ENCODE measurements around the gene CYLD. TPM values are rescaled to one million over a fixed set of nuclear protein-coding genes. Genes with fewer than 3 reads are reported as not detected.

Gene CYLD
- total RNA-seq, 5 donors from 2014 or later (not counting 1 experiment from before 2014, with no cell fraction given): 243 to 380 (median 294) TPM

DNA sequence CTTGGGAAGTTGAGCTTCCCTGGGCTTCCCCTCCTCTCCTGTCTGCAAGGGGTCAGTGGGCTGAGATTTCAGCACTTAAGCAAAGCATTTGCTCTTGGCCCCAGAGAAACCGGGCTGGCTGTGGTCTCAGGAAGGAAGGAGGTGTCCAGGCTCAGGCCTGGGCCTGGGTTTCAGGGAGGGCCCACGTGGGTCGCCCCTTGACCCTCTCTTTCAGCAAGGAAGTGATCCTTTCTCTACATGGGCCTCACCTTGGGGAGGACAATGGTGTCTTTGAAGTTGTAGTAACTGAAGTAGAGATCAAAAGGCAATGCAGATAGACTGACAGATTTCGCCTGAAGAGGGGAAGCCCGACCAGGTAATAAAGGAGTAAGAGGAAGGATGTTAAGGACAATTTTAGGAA, 45.8 kb upstream of the CYLD start:
- Mint-ChIP-seq H3K27ac (peak overlapping the region; percentile 95), H3K4me3 (peak overlapping the region; percentile 13 to 85 (median 43)), H3K27me3 (no peaks in the 10 kb centered on the region), H3K4me1 (peaks cover 68 to 84% (median 73%) of the 10 kb centered on the region in 3 donors), H3K36me3 (peaks cover 1% of the 10 kb centered on the region), H3K9me3 (no peaks in the 10 kb centered on the region)
- DNase-seq: peak in 1 of 35 experiments; percentile 39
- CTCF ChIA-PET: interaction anchor here in 1 of 2 donors (0.8 to 1.6 kb wide), 5 partner anchors 13 to 111 kb away, joined by 3 to 6 read pairs (median 3); no protein-coding TSS in a partner anchor
- no peaks in the 10 kb centered on the region for H3K9me3 ChIP-seq
- no peak for ATAC-seq (replicated peaks in 1 of 4)
- peaks cover 7 to 76% of the 10 kb centered on the region in 2 experiments for H3K4me1 ChIP-seq (ENCODE audit: control insufficient read depth in 1 of 2, extremely low read depth in 1 of 2, insufficient read depth in 2 of 2, low read length in 2 of 2)
- H3K27ac ChIP-seq (ENCODE audit: low read length): peak overlapping the region; percentile 94
- 57% methylated on average over 1 of the region's 5 CpGs for WGBS (ENCODE audit: insufficient coverage)
- no peak overlapping the region for H3K4me3 ChIP-seq (ENCODE audit: control insufficient read depth in 1 of 2, extremely low read depth in 1 of 2, low read length in 1 of 2)
- no peaks in the 10 kb centered on the region for H3K36me3 ChIP-seq (ENCODE audit: control insufficient read depth in 2 of 2, extremely low read depth in 1 of 2, insufficient read depth in 1 of 2, low read length in 1 of 2)
- POLR2A ChIA-PET: interaction anchor here in 1 of 2 donors (0.8 kb wide), 1 partner anchor 15 kb away, joined by 4 read pairs; the partner anchor contains the start of gene SNX20
- peaks cover 0 to 7% of the 10 kb centered on the region in 2 experiments for H3K27me3 ChIP-seq (replicated peaks in 1 of 2; ENCODE audit: control insufficient read depth in 2 of 2, extremely low read depth in 1 of 2, insufficient read depth in 2 of 2, low read length in 1 of 2)

DNA sequence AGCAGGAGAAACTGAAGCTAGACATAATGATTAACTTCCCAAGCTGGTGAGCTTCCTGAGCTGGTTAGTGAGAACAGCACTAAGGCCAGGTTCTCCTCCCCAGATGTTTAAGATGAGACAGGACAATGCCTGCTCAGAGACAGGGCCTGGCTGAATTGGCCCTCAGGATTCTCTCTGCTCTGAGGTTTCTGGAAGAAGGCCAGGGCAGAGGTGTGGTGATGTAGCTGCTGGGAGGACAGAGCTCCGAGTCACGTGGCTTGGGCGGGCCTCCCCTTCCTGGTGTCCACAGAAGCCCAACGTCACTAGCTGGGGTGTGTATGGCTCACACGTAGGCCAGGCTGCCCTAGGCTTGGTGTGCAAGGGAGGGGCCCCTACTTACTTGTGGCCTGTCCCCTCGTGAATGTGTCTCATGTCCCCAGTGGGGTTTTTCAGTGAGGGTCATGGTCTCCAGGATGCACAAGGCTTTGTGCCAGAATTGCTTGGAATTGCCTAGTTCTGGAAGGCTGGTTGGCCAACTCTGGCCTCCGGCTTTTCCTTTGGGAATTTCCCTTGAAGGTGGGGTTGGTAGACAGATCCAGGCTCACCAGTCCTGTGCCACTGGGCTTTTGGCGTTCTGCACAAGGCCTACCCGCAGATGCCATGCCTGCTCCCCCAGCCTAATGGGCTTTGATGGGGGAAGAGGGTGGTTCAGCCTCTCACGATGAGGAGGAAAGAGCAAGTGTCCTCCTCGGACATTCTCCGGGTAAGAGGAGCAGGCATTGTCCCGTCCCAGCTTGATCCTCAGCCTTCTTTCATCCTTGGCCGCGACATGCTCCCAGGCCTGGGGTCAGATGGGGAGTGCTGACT, 45.1 kb upstream of the CYLD start:
- H3K4me1 ChIP-seq (ENCODE audit: control insufficient read depth in 1 of 2, extremely low read depth in 1 of 2, insufficient read depth in 2 of 2, low read length in 2 of 2): peaks cover 7 to 76% of the 10 kb centered on the region in 2 experiments
- 83% methylated on average over 8 of the region's 15 CpGs for WGBS (ENCODE audit: insufficient coverage)
- H3K36me3 ChIP-seq (ENCODE audit: control insufficient read depth in 2 of 2, extremely low read depth in 1 of 2, insufficient read depth in 1 of 2, low read length in 1 of 2): no peaks in the 10 kb centered on the region
- no peaks in the 10 kb centered on the region for H3K9me3 ChIP-seq
- peaks cover 6% of the 10 kb centered on the region for H3K36me3 Mint-ChIP-seq
- ATAC-seq (replicated peaks in 1 of 4) (peak; percentile 15 to 55 (median 31)), DNase-seq (peak in 32 of 35 experiments; percentile 31 to 80 (median 50))
- CTCF ChIA-PET: interaction anchor here in 1 of 2 donors (0.8 to 1.6 kb wide), 5 partner anchors 12 to 110 kb away, joined by 3 to 6 read pairs (median 3); no protein-coding TSS in a partner anchor
- H3K4me3 Mint-ChIP-seq: peak overlapping the region; percentile 43 to 85 (median 84)
- H3K4me3 ChIP-seq (ENCODE audit: control insufficient read depth in 1 of 2, extremely low read depth in 1 of 2, low read length in 1 of 2): no peak overlapping the region
- H3K27me3 Mint-ChIP-seq: no peaks in the 10 kb centered on the region
- peak overlapping the region; percentile 95 for H3K27ac Mint-ChIP-seq
- H3K27me3 ChIP-seq (replicated peaks in 1 of 2; ENCODE audit: control insufficient read depth in 2 of 2, extremely low read depth in 1 of 2, insufficient read depth in 2 of 2, low read length in 1 of 2): peaks cover 0 to 7% of the 10 kb centered on the region in 2 experiments
- H3K9me3 Mint-ChIP-seq: no peaks in the 10 kb centered on the region
- H3K27ac ChIP-seq (ENCODE audit: low read length): peak overlapping the region; percentile 94
- POLR2A ChIA-PET: interaction anchor here (0.5 to 0.8 kb wide), 5 partner anchors 15 to 532 kb away, joined by 3 to 6 read pairs (median 3); partner anchors contain the start of gene SNX20 (in 1 of the 2)
- peaks cover 67 to 88% (median 73%) of the 10 kb centered on the region in 3 donors for H3K4me1 Mint-ChIP-seq

DNA sequence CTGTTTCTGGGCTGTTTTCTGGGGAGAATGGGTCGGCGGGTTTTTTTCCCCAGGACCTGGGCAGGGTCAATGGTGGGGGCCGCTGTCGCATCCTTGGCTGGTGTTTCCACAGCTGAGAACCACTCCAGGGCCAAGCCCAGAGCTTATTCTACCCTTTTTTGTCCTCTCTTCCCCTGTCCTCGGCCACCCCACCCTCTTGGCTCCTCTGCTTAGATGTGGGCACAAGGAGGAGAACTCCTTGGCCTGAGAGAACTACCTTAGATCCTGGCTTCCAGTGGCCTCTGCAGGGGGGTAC, 44.5 kb upstream of the CYLD start:
- CTCF ChIA-PET: interaction anchor here in 1 of 2 donors (1.2 to 1.6 kb wide), 2 partner anchors 12 to 109 kb away, joined by 3 to 5 read pairs; no protein-coding TSS in a partner anchor
- H3K9me3 ChIP-seq: no peaks in the 10 kb centered on the region
- POLR2A ChIA-PET: interaction anchor here (0.5 to 0.6 kb wide), 2 partner anchors 424 to 533 kb away, joined by 3 to 6 read pairs; no protein-coding TSS in a partner anchor
- H3K27ac ChIP-seq (ENCODE audit: low read length): peak overlapping the region; percentile 94
- H3K4me3 Mint-ChIP-seq: peak overlapping the region; percentile 77 to 84 (median 84)
- H3K36me3 ChIP-seq (ENCODE audit: control insufficient read depth in 2 of 2, extremely low read depth in 1 of 2, insufficient read depth in 1 of 2, low read length in 1 of 2): no peaks in the 10 kb centered on the region
- H3K4me1 Mint-ChIP-seq: peaks cover 63 to 89% (median 72%) of the 10 kb centered on the region in 3 donors
- ATAC-seq (replicated peaks in 1 of 4) (no peak), DNase-seq (no peak)
- no peaks in the 10 kb centered on the region for H3K27me3 Mint-ChIP-seq
- peaks cover 0 to 7% of the 10 kb centered on the region in 2 experiments for H3K27me3 ChIP-seq (replicated peaks in 1 of 2; ENCODE audit: control insufficient read depth in 2 of 2, extremely low read depth in 1 of 2, insufficient read depth in 2 of 2, low read length in 1 of 2)
- peaks cover 7 to 76% of the 10 kb centered on the region in 2 experiments for H3K4me1 ChIP-seq (ENCODE audit: control insufficient read depth in 1 of 2, extremely low read depth in 1 of 2, insufficient read depth in 2 of 2, low read length in 2 of 2)
- WGBS (ENCODE audit: insufficient coverage): 91% methylated on average over 5 of the region's 5 CpGs
- peaks cover 6% of the 10 kb centered on the region for H3K36me3 Mint-ChIP-seq
- peak overlapping the region in 1 of 2 donors; percentile 44 for H3K4me3 ChIP-seq (ENCODE audit: control insufficient read depth in 1 of 2, extremely low read depth in 1 of 2, low read length in 1 of 2)
- H3K27ac Mint-ChIP-seq: peak overlapping the region; percentile 95
- no peaks in the 10 kb centered on the region for H3K9me3 Mint-ChIP-seq

DNA sequence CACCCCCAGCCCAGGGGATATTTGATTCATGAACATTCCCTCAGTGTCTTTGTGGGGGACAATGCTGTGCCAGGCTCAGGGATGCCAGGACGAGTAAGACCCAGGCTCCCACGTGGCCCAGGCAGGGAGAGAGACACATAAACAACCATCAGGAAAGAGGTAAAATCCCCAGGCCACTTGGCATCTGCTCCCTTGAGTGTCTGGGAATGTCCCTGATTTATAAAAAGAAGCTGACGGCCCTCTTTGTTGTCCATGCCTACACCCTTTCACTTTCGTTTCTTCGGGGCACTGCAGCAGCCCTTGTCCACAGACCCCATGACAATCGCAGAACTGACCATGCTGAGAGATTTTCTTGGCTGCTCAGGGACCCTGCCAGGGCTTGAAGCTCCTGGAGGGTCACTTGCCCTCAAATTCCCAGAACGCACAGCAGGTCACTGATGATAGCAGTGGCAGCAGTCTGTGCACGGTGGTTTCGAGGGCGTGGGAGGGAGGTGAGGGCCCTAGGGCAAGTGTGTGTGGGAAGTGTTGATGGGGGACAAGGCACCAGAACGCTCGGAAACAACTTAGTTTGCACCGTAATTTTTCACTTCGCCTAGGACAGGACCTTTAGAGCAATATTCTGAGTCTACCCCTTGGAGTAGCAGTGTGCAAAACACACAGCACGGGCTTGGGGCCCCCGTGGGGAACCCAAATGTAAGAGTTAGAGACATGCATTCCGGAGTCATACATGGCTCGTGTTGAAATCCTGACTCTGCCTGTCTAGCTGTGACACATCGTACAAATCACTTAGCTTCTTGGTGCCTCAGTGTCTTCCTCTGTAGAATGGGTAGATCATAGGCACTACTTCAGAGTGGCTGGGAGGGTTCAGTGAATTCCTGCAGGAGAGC, 43.8 kb upstream of the CYLD start:
- peak overlapping the region; percentile 95 for H3K27ac Mint-ChIP-seq
- POLR2A ChIA-PET: interaction anchor here in 1 of 2 donors (0.6 kb wide), 2 partner anchors 39 to 96 kb away, joined by 3 to 11 read pairs; no protein-coding TSS in a partner anchor
- H3K36me3 Mint-ChIP-seq: peaks cover 6% of the 10 kb centered on the region
- H3K27me3 ChIP-seq (replicated peaks in 1 of 2; ENCODE audit: control insufficient read depth in 2 of 2, extremely low read depth in 1 of 2, insufficient read depth in 2 of 2, low read length in 1 of 2): peaks cover 0 to 7% of the 10 kb centered on the region in 2 experiments
- no peaks in the 10 kb centered on the region for H3K27me3 Mint-ChIP-seq
- ATAC-seq (replicated peaks in 1 of 4): peak; percentile 46 to 60 (median 46)
- H3K27ac ChIP-seq (ENCODE audit: low read length): peak overlapping the region; percentile 94
- no peaks in the 10 kb centered on the region for H3K36me3 ChIP-seq (ENCODE audit: control insufficient read depth in 2 of 2, extremely low read depth in 1 of 2, insufficient read depth in 1 of 2, low read length in 1 of 2)
- H3K4me1 Mint-ChIP-seq: peaks cover 56 to 89% (median 75%) of the 10 kb centered on the region in 3 donors
- peak in 5 of 35 experiments; percentile 11 to 72 (median 19) for DNase-seq
- no peaks in the 10 kb centered on the region for H3K9me3 Mint-ChIP-seq
- WGBS (ENCODE audit: insufficient coverage): 25% methylated on average over 14 of the region's 19 CpGs
- CTCF ChIA-PET: interaction anchor here in 1 of 2 donors (0.6 kb wide), 1 partner anchor 411 kb away, joined by 5 read pairs; no protein-coding TSS in a partner anchor
- H3K4me3 ChIP-seq (ENCODE audit: control insufficient read depth in 1 of 2, extremely low read depth in 1 of 2, low read length in 1 of 2): peak overlapping the region in 1 of 2 donors; percentile 44
- no peaks in the 10 kb centered on the region for H3K9me3 ChIP-seq
- H3K4me3 Mint-ChIP-seq: peak overlapping the region; percentile 77 to 84 (median 84)
- peaks cover 7 to 73% of the 10 kb centered on the region in 2 experiments for H3K4me1 ChIP-seq (ENCODE audit: control insufficient read depth in 1 of 2, extremely low read depth in 1 of 2, insufficient read depth in 2 of 2, low read length in 2 of 2)

DNA sequence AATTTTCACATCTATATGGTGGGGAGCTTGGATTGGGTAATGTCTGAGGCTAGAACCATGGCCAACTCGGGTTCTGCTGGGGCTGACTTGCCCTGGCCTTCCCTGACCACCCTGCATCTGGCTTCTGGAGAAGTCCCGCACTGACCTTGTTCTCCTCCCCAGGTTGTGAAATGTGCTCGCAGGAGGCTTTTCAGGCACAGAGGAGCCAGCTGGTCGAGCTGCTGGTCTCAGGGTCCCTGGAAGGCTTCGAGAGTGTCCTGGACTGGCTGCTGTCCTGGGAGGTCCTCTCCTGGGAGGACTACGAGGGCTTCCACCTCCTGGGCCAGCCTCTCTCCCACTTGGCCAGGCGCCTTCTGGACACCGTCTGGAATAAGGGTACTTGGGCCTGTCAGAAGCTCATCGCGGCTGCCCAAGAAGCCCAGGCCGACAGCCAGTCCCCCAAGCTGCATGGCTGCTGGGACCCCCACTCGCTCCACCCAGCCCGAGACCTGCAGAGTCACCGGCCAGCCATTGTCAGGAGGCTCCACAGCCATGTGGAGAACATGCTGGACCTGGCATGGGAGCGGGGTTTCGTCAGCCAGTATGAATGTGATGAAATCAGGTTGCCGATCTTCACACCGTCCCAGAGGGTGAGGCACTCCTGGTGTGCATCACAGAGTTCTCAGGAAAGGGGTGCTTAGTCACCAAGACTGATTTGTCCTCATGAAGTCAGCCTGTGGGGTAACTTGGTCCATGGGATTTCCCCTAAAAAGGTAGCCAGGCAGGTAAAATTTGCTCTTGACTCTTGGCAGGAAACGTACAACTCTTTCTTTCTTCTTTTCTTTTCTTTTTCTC, 42.3 kb upstream of the CYLD start:
- CTCF ChIA-PET: interaction anchor here in 1 of 2 donors (1.5 kb wide), 1 partner anchor 107 kb away, joined by 4 read pairs; no protein-coding TSS in a partner anchor
- Mint-ChIP-seq H3K4me1 (peaks cover 47 to 86% (median 67%) of the 10 kb centered on the region in 3 donors), H3K36me3 (peaks cover 14% of the 10 kb centered on the region), H3K9me3 (peaks cover 0 to 9% (median 8%) of the 10 kb centered on the region in 3 donors), H3K4me3 (peak overlapping the region; percentile 44 to 84 (median 77)), H3K27ac (peak overlapping the region; percentile 95), H3K27me3 (no peaks in the 10 kb centered on the region)
- no peak overlapping the region for H3K4me3 ChIP-seq (ENCODE audit: control insufficient read depth in 1 of 2, extremely low read depth in 1 of 2, low read length in 1 of 2)
- H3K9me3 ChIP-seq: peaks cover 3% of the 10 kb centered on the region
- H3K36me3 ChIP-seq (ENCODE audit: control insufficient read depth in 2 of 2, extremely low read depth in 1 of 2, insufficient read depth in 1 of 2, low read length in 1 of 2): no peaks in the 10 kb centered on the region
- H3K4me1 ChIP-seq (ENCODE audit: control insufficient read depth in 1 of 2, extremely low read depth in 1 of 2, insufficient read depth in 2 of 2, low read length in 2 of 2): peaks cover 5 to 60% of the 10 kb centered on the region in 2 experiments
- DNase-seq: peak in 4 of 35 experiments; percentile 16 to 63 (median 28)
- 87% methylated on average over 19 of the region's 19 CpGs for WGBS (ENCODE audit: insufficient coverage)
- no peaks in the 10 kb centered on the region for H3K27me3 ChIP-seq (replicated peaks in 1 of 2; ENCODE audit: control insufficient read depth in 2 of 2, extremely low read depth in 1 of 2, insufficient read depth in 2 of 2, low read length in 1 of 2)
- POLR2A ChIA-PET: interaction anchor here in 1 of 2 donors (0.7 to 1.1 kb wide), 3 partner anchors 24 to 42 kb away, joined by 3 to 4 read pairs (median 4); partner anchors contain the start of gene CYLD
- peak in 3 of 4 experiments; percentile 31 to 66 (median 38) for ATAC-seq (replicated peaks in 1 of 4)
- peak overlapping the region; percentile 69 for H3K27ac ChIP-seq (ENCODE audit: low read length)

Data from T-cell (primary cell).